Measurements from ENCODE around the gene FABP3.

Gene FABP3

DNA sequence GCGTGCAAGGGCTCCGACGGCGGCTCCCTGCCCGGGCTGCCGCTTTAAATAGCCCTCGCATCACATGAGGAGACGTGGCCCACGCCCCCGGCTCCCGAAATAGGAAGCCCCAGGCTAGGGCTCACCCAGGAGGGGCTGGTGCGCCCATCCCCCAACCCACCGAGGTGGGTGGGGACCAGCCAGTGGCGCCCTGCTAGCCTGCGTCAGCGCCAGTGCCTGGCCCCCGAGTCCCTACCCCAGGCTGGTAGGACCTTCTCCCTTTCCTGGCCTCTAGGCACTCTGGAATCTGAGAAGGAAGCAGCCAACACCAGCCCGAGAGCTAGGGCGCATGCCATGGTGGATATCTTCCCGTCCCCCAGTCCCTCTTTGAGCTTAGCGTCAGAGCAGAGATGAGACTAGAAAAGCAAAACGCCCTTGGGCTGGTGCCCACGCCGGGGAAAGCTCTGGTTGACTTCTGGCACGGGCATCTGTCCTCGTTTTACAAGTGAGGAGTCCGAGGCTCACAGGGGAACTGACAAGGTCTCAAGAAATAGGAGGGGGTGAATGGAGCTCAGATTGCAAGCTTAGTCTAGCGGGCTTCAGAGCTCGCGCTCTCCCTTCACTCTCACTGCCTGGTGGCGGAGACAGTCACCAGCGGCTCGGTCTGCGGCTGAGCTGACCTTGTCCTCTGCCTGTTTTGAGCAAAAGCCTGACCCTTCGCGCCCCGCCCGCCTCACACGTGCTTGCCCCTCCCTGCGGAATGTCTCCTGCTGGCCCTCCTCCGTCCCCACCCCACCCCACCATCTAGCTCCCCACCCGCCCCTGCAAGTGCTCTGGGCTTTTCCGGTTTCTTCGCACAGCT lies at the start of gene FABP3:
Gene FABP3, minus strand, starts transcription at position 21 of the 841 bp plus-strand sequence. CDS start 62 bp downstream, outside the sequence.
- DNase-seq (ENCODE audit: low read depth) = no peak

DNA sequence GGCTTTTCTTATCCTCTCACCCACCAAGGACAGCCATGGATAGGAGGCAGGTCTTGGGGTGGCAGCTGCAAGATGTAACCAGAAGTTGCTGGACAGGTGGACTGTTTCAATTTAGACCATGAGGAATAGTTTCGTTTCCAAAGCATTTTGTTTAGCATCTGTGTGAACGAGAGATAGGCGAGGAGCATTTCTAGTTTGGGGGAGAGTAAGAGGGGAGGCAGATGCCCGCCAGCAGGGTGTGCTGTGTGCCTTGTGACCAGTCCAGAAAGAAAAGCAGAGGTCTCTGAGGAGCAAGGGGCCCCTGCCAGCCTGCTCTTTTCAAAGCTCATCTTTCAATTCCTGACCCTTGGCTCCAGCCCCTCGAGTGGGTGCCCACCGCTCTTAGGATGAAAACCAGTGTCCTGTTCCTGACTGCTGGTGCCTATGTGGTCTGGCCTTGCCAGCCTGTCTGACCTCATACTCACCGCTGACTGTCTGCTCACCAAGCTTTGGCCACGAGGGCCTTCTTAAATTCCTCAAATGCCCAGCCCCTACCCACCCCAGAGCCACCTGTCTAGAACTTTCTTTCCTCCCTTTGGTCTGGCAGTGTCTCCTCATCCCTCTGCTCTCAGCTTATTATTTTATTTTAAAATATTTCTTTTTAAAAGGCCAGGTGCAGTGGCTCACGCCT lies 48.6 kb upstream of the FABP3 start:
- no peak for DNase-seq (ENCODE audit: low read depth)

DNA sequence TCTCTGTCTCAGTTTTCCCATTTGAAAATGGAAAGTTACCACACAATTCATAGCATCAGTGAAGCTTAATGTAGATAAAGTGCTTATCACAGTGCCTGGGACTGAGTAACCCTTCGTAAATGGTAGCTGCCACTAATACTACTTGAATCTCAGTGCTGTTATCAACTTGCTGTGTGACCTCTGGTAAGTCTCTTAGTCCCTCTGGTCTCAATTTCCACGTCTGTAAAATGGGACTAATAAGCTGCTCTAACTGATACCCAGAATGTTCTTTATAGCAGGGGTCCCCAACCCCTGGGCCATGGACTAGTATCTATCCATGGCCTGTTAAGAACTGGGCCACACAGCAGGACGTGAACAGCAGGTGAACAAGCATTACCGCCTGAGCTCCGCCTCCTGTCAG lies 47.8 kb upstream of the FABP3 start:
- no peak for DNase-seq (ENCODE audit: low read depth)

DNA sequence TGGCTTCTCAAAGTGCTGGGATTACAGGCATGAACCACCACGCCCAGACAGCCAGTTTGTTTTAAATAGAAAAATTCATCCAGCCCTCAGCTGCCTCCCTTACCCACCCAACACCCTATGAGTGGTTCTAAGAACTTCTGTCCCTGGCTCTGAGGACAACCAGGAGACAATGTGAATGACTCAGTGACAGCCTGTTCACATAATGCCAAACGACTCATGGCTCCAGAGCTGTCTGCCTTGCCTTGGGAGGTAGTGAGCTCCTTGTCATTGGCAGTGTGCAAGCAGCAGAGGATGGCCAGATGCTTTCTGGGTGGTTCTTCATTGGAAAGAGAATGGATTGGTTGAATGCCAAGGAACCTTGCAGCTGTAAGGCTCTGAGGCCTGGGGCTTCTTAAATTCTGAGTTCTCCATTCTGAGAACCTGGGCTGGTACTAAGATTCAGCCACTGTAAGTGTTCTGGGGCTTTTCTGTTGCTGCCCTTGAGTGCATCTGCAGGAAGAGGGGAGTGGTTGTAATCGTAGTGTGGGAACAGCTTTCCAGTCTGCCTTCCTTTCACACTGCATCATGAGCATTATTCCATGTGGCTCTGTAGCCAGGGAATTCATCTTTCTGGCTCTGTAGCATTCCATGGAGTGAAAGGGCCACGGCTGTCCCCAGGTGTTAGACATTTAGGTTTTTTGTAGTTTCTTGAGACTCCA lies 45.9 kb upstream of the FABP3 start:
- no peak for DNase-seq (ENCODE audit: low read depth)

DNA sequence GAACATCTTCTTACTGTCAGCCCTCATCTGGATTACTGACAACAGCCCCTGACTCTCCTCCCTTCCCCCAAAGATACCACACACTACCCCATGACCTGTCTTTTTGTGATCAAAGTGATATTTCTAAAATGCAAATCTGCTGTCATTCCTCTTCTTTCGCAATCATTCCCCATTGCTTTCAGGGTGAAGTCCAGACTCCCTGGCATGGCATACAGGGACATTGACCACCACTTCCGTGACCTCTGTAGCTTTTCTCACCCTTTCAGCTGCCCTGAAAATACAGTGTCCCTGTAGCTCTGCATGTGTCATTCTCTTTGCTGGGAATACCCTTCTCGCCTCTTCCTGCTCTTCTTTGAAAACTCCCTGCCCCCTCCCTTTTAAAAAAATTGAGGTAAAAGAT lies 44.3 kb upstream of the FABP3 start:
- DNase-seq (ENCODE audit: low read depth) = no peak

DNA sequence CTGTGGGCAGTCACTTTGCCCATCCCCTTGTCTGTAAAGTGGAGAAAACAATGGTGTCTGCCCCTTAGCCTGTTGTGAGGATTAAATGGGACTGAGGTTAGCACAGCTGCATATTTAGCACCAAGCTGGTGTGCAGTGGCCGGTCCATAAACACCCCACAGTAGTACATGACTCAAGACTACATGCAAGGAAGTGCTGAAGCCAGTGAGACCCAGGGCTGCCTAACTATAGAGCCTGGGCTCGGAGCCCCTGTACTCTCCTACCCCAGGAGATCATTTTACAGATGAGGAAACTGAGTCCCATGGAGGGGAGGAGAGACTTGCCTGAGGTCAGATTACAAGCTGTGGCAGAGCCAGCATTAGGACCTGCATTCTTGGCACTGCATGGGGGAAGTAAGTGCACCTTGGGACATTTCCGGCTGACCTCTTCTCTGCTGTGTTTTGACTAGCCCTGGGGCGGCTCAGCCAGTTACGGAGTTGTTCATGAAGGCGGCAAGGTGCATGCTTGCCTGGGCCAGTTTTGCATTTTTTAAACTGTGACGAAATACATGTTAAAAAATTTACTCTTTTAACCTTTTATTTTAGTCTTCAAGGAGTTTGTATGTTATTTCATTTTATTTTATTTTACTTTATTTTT lies 43.3 kb upstream of the FABP3 start:
- no peak for DNase-seq (ENCODE audit: low read depth)

DNA sequence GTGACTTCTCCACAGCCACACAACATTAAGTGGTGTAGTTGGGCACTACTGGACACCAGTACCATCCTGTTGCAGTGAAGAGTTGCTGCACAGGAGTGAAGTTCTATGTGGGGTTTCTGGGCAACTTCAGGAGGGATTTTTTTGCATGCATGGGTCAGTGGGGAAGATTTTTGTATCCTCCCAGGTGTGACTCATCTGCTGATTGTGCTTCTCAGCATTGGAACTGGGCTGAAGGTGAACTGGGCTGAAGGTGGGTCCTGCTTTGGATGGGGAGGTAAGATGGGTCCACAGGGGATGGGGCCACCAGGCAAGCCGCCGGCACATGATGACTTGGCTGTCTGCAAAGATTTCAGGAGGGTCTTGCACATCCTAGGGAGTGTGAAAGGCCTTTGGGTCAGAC lies 42.8 kb upstream of the FABP3 start:
- no peak for DNase-seq (ENCODE audit: low read depth)

DNA sequence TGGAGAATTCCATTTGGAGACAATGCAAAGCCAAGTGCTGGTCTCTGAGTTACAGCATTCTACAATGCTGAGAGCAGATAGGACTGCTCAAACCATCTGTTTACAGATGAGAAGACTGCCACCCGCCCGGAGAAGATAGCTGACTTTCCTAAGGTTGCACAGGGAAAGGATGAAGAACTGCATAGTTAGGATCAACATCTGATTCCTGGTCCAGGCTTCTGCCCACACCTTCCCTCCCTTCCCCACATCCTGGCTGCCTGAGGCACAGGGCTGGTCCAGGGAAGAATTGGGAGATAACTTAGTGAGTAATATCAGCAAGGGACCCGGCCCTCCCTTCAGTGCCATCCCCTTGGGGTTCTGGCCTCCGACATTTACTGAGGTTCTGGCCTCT lies 42.1 kb upstream of the FABP3 start:
- DNase-seq (ENCODE audit: low read depth) = no peak

DNA sequence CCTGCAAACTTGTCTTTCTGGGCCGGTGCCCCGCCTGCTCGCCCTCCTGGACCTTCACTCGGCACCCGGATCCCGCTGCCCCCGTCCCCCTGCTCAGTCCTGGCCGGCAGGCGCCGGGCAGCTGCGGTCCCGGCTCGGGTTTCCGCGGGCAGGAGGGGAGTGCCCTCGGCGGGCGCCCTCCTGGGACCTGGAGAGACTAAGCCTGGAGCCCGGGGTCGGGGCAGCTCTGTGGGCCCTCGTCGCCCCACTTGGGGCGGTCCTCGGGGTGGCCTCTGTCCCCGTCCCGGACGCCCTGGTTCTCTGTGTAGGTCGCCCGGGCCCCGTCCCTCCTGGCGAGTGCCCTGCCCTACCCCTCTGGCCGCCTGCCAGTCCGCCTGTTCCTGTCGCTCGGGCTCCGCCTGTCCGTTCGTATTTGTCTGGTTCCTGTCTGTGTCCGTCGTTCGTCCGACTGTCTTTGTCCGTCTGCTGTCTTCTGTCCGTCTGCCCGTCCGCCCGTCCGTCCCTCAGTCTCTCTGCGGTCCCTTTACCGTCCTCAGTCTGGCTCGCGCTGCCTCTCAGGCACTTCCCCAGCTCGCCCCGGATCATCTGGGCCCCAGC lies 40.6 kb upstream of the FABP3 start:
- no peak for DNase-seq (ENCODE audit: low read depth)

DNA sequence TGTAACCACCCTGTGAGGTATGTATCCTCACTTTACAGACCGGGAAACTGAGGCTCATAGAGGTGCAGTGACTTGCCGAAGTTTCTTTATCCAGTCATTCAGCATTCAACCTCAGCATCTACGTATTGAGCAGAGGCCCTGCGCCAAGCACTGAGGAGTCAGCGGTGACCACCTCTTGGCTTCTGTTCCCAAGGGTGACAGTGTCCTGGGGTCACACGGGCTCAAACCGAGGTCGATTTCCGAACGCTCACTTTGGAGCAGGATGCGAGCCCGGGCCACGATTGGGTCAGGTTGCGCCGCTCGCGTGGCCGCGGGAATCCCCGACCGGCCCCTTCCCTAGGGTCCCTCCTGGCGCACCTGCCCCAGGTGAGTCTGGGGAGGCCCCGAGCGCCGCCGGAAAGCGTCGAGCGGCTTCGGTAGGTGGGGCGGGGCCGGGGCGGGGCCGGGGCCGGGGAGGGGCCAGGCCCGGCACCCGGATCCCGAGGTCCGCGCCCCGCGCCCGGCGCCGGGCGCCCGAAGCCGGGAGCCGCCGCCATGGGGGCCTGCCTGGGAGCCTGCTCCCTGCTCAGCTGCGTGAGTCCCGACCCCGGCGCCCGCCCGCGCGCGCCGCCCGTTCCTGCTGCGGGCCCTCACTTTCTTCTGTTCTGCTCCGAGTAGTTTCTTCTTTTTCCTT lies 40.0 kb upstream of the FABP3 start, which contains the start of gene SERINC2:
Gene SERINC2, plus strand, starts transcription at position 482 of the 673 bp plus-strand sequence. Its CDS starts 53 bp downstream, at position 535.
- DNase-seq (ENCODE audit: low read depth) = no peak

DNA sequence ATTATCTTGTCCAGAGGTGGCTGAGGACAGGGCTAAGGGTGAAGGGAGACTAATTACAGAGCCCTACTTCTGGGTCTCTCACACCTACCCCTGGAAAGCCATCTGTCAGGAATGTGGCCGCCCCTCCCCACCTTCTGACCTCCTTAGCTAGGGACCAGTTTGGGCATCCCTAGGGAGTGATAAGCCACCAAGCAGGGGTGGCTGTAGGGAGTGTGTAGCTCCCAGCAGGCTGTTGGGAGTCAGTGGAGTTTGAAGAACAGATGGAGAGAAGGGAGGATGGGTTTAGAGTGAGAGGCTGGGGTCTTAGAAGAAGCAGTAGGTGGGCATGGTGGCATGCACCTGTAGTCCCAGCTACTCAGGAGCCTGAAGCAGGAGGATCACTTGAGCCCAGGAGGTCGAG lies 39.3 kb upstream of the FABP3 start:
- no peak for DNase-seq (ENCODE audit: low read depth)

DNA sequence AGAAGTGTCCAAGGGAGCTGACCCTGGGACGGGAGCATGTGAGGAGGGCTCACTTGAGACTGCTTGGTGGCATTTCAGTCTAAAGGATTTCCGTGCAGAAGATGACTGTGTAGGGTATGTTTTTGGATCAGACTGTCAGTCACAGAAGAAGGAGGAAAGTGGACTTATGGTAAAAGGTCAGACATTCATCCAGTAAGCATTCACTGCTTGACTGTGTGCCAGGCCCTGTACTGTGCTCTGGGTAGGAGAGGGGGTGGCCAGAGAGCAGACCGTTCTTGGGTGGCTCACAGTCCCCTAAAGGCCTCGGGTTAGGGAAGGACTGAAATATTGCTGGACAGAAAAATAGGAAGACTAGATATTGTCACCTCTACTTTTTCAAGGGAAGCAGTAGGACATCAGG lies 38.0 kb upstream of the FABP3 start:
- DNase-seq (ENCODE audit: low read depth) = no peak

DNA sequence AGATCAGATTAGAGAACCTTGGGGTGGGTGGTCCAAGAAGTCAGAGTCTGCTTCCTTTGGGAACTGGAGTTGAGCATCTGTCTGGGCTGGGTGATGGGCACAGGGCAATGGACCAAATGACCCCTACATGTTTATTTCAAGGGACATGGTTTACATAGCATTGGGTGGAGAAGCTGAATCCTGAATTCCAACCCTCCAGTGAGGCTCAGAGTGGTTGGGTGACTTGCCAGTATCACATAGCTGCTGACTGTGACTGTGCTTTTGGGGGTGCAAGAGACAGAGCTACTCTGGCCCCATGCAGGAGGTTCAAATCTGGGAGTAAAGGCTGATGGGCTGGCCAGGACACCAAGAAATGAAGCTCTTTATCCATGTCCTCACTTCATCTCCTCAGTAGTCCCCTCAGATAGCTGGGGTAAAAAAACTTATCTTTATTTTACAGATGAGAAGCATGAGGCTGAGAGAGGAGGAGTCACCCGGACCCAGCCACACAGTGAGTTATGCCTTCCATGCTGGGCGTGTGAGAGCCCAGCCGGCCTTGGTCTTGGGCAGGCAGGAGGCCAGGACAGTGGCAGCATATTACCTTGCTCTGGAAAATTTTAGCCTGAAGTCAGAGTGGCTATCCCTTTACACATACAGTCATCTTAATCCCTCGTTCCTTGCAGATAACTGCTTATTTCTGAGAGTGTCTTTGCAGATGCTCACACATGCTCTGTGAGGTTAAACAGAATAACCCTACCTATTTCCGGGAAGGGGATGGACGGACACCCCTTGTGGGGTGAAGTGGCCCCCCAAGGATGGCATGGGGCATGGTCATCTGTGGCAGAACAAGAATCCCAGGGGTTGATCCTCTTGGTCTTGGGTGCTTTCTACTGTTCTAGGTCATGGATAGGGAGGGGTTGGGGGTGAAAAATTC lies 37.3 kb upstream of the FABP3 start:
- DNase-seq (ENCODE audit: low read depth) = no peak

DNA sequence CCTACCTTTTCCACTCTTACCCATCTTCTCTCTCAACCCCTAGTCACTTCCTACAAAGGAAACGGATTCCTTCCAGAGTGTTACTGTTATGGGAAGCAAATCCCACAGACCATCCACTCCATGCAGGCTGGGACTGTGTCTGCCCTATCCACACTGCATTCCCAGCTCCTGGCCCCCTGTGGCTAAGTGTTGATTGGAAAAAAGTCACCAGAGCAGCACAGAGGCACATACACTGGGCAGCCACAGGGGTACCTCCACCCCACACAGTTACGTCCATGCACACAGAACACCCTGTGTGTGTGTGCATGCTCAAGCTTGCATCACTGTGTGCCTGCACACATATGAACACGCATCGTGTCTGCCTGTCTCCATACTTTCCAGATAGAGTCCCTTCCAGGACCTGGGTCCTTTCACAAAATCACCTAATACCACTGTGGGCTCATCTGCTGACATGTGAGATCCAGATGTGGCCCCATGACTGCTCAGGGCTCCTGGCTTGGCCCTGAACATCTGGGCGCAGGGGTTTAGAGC lies 36.0 kb upstream of the FABP3 start:
- no peak for DNase-seq (ENCODE audit: low read depth)

DNA sequence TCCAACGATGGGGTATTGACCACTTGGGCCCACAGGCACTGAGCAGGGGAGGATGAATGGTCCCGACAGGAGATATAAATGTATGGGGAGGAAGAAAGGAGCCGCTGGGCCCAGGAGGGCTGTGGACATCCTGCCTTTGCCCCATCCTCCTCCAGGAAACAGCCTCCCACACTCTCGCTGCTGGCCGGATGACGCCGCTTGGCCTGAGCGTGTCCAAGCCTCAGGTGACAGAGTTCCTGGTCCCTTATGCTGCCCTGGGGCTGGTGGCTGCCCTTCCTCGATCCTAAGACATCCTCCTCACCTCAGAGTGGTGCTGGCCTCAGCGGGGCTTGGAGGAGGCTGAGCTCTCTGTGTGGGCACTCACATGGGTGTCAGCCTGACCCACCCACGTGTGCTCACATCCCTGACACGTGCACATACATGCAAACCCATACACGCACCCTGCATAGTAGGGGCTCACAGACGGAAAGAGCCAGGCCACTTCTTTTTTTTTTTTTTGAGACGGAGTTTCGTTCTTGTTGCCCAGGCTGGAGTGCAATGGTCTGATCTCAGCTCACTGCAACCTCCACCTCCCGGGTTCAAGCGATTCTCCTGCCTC lies 34.3 kb upstream of the FABP3 start:
- DNase-seq (ENCODE audit: low read depth) = no peak

DNA sequence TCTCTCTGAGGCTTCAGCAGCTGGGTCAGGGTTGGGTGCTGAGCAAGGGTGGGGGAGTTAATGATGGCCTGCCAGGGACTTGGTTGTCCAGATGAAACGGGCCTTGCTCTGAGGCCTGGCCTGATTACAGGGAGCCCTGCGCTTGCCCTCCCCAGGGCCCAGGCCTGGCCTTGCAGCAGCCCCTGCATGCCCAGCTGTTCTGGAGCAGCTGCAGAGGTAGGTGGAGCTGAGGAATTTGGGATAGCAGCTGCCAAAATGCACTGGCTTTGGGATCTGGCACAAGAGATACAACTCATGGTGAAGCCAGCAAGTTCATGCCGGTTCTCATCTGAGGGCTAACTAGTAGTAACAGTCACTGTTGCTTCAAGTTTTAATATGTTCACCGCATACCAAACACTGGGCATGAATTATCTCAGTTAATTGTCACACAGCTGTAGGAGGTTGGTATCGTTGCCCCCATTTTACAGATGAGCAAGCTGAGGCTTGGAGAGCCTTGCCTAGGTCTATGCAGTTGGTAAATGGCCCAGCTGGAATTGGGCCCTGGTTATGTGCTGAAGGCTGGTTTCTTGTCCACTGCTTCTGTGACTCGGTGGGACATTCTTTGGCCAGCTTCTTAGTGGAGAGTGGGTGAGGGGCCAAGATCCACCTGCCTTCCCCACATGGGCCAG lies 32.8 kb upstream of the FABP3 start:
- no peak for DNase-seq (ENCODE audit: low read depth)

DNA sequence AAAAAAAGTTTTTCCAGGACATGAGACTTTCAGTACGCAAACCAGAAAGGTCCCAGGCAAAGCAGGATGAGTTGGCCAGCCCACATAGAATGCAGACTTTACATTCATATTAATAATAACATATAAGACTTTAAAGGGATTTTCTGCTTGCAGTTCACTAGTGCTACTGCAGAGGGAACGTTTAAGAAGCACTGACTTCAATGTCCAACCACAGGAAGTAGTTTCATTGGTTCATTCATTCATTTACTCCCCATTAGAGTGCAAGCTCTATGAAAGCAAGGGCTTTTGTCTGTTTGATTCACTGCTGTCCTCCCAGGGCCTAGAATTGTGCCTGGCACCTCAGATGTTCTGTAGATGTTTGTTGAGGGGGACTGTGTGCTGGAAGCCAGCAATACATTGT lies 28.4 kb upstream of the FABP3 start:
- no peak for DNase-seq (ENCODE audit: low read depth)

DNA sequence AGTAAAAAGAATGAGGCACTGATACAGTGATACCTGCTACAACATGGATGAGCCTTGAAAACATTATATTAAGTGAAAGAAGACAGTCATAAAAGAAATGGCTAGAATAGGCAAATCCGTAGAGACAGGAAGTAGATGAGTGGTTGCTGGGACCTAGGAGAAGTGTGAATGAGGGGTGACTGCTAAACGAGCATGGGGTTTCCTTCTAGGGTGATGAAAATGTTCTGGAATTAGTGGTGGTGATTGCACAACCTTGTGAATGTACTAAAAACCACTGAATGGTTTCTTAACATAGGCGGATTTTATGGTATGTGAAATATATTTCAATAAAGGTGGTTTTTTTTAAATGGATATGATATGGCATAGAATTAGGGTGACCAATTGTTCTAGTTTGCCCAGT lies 27.5 kb upstream of the FABP3 start:
- no peak for DNase-seq (ENCODE audit: low read depth)

DNA sequence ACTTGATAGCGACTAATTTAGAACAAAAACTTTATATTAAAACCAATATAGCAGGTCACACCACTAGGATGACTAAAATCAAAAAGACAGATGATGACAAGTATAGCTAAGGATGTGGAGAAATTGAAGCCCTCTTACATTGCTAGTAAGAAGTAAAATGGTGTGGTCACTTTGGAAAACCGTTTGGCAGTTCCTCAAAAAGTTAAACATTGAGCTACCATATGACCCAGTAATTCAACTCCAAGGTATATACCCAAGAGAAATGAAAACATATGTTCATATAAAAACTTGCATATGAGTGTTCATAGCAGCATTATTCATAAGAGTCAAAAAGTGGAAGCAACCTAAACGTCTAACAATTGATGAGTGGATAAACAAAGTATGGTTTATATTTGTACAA lies 27.1 kb upstream of the FABP3 start:
- no peak for DNase-seq (ENCODE audit: low read depth)
